CD4-positive, alpha-beta T cell (primary cell): ENCODE measurements around the gene WDFY4. TPM values are rescaled to one million over a fixed set of nuclear protein-coding genes. Genes with fewer than 3 reads are reported as not detected.
A peak's percentile ranks its signal among the peaks of the same experiment; 100 is the strongest.

Experiments used
- ATAC-seq: fragments of 200-7000 bp; cut with Tn5 transposase; one replicate; pipeline ENCODE4 v1.10.0; 2022; ENCODE audit warnings: mild to moderate bottlenecking; ENCODE audit not compliant: poor library complexity
- CTCF ChIA-PET: fragments of 350-600 bp; sonication (Branson Sonifier 250); formaldehyde crosslinking; loops from one replicate; lab custom pipeline; 2021; ENCODE audit warnings: antibody characterized with exemption, inconsistent platforms; lab: Charles Lee
- POLR2A ChIA-PET: fragments of 350-600 bp; sonication (Branson Sonifier 250); formaldehyde crosslinking; loops from one replicate; lab custom pipeline; 2021; ENCODE audit warnings: antibody characterized with exemption, inconsistent platforms; lab: Charles Lee
- DNase-seq, 14 experiments: peaks; one replicate each; pipeline ENCODE4 v3.0.0-alpha.2; 2013 to 2020; ENCODE audit warnings: mixed read lengths in 2 of 14
- H3K27ac ChIP-seq, 2 donors: one replicate each; pipeline versions ENCODE4 v1.5.1 to v1.7.0; 2013; ENCODE audit warnings: low read length in 2 of 2, low read depth in 1 of 2, mild to moderate bottlenecking in 1 of 2
- H3K27me3 ChIP-seq, 2 experiments: 1 replicate in 1 of 2; 2 replicates in 1 of 2; pipeline versions ENCODE4 v1.6.1 to v1.7.0; 2013; ENCODE audit warnings: low read length in 2 of 2, control low read depth in 1 of 2, mild to moderate bottlenecking in 1 of 2, moderate library complexity in 1 of 2; ENCODE audit not compliant: insufficient read depth in 2 of 2, control insufficient read depth in 1 of 2
- H3K36me3 ChIP-seq: one replicate; pipeline ENCODE4 v1.6.1; 2013; ENCODE audit warnings: low read length, control low read depth; ENCODE audit not compliant: insufficient read depth
- H3K4me1 ChIP-seq: one replicate; pipeline ENCODE4 v1.6.1; 2013; ENCODE audit warnings: low read length, control low read depth; ENCODE audit not compliant: insufficient read depth
- H3K4me3 ChIP-seq: one replicate; pipeline ENCODE4 v1.5.1; 2013; ENCODE audit warnings: mild to moderate bottlenecking, low read length, moderate library complexity
- H3K9me3 ChIP-seq, 2 experiments: 1 replicate in 1 of 2; 2 replicates in 1 of 2; pipeline versions ENCODE4 v1.6.1 to v1.7.0; 2013; ENCODE audit warnings: low read length in 2 of 2, mild to moderate bottlenecking in 2 of 2, control low read depth in 1 of 2, moderate library complexity in 1 of 2; ENCODE audit not compliant: control insufficient read depth in 1 of 2, insufficient read depth in 1 of 2
- H3K27ac Mint-ChIP-seq: one replicate; pipeline ENCODE4 v1.8.0; 2020; ENCODE audit warnings: mixed read lengths
- H3K27me3 Mint-ChIP-seq: one replicate; pipeline ENCODE4 v1.8.0; 2021; ENCODE audit warnings: mixed read lengths
- H3K36me3 Mint-ChIP-seq: one replicate; pipeline ENCODE4 v1.8.0; 2021; ENCODE audit warnings: low read depth, mixed read lengths
- H3K4me1 Mint-ChIP-seq: one replicate; pipeline ENCODE4 v1.8.0; 2021; ENCODE audit warnings: low read depth, mixed read lengths
- H3K4me3 Mint-ChIP-seq: one replicate; pipeline ENCODE4 v1.8.0; 2020; ENCODE audit warnings: mild to moderate bottlenecking, mixed read lengths
- H3K9me3 Mint-ChIP-seq: one replicate; pipeline ENCODE4 v1.8.0; 2020; ENCODE audit warnings: mixed read lengths
- CTCF ChIP-seq: fragments of 200-600 bp; IDR thresholded peaks from one replicate; pipeline ENCODE4 v1.8.0; 2022; ENCODE audit warnings: antibody characterized with exemption, mild to moderate bottlenecking
- intact Hi-C, 2 experiments: fragments of 100-400 bp; cut with DNase I in 1 of 2; cut with micrococcal nuclease in 1 of 2; formaldehyde crosslinking; loops; one replicate each; pipeline versions ENCODE4 v1.15.1 to v1.9.0; 2023 to 2025; cut with DNase I, micrococcal nuclease
- total RNA-seq, 174 experiments: library from RNA in 2 of 174; stranded (reverse) in 2 of 174; gene quantifications; one replicate each; pipeline ENCODE4 v1.2.3 and lab custom pipeline; 2021 to 2026

Gene WDFY4
- total RNA-seq, 2 experiments from 2014 or later: 1.3 to 2.5 TPM

GRCh38 chr10:48800007-48800675, 115.5 kb downstream of the WDFY4 start:
- H3K27me3 Mint-ChIP-seq: no peaks in the 10 kb centered on the region
- H3K36me3 Mint-ChIP-seq: peaks cover 5% of the 10 kb centered on the region
- Histone ChIP-seq H3K36me3 (no peaks in the 10 kb centered on the region), H3K9me3 (peaks cover 0 to 9% of the 10 kb centered on the region in 2 experiments), H3K4me1 (peaks cover 25% of the 10 kb centered on the region), H3K4me3 (no peak overlapping the region), H3K27me3 (no peaks in the 10 kb centered on the region), H3K27ac (peak overlapping the region; percentile 15 to 29)
- H3K4me1 Mint-ChIP-seq: peaks cover 53% of the 10 kb centered on the region
- peak overlapping the region; percentile 86 for H3K27ac Mint-ChIP-seq
- no peak for TF ChIP-seq CTCF
- intact Hi-C loops: no loop called here
- peak overlapping the region; percentile 30 for H3K4me3 Mint-ChIP-seq
- ChIA-PET CTCF (no interaction called here), POLR2A (interaction anchor here (1.0 kb wide), 1 partner anchor 33 kb away, joined by 3 read pairs; no protein-coding TSS in a partner anchor)
- ATAC-seq (peak; percentile 21), DNase-seq (peak in 3 of 14 experiments; percentile 23 to 39 (median 32))
- H3K9me3 Mint-ChIP-seq: peaks cover 6% of the 10 kb centered on the region

GRCh38 chr10:48801001-48801421, 116.3 kb downstream of the WDFY4 start:
- Histone ChIP-seq H3K4me3 (no peak overlapping the region), H3K27ac (peak overlapping the region; percentile 15 to 29), H3K4me1 (peaks cover 30% of the 10 kb centered on the region), H3K9me3 (peaks cover 0 to 9% of the 10 kb centered on the region in 2 experiments), H3K36me3 (no peaks in the 10 kb centered on the region), H3K27me3 (no peaks in the 10 kb centered on the region)
- CTCF ChIA-PET: no interaction called here
- peaks cover 6% of the 10 kb centered on the region for H3K9me3 Mint-ChIP-seq
- peak overlapping the region; percentile 86 for H3K27ac Mint-ChIP-seq
- ATAC-seq (no peak), DNase-seq (no peak)
- peaks cover 5% of the 10 kb centered on the region for H3K36me3 Mint-ChIP-seq
- peaks cover 61% of the 10 kb centered on the region for H3K4me1 Mint-ChIP-seq
- no peak overlapping the region for H3K4me3 Mint-ChIP-seq
- intact Hi-C loops: no loop called here
- POLR2A ChIA-PET: interaction anchor here (1.0 kb wide), 1 partner anchor 34 kb away, joined by 3 read pairs; no protein-coding TSS in a partner anchor
- no peak for TF ChIP-seq CTCF
- no peaks in the 10 kb centered on the region for H3K27me3 Mint-ChIP-seq

- no peak overlapping the region for H3K4me3 Mint-ChIP-seq
- intact Hi-C loops: no loop called here
- Histone ChIP-seq H3K36me3 (no peaks in the 10 kb centered on the region), H3K27me3 (no peaks in the 10 kb centered on the region), H3K4me3 (no peak overlapping the region), H3K27ac (no peak overlapping the region), H3K9me3 (peaks cover 0 to 9% of the 10 kb centered on the region in 2 experiments), H3K4me1 (peaks cover 34% of the 10 kb centered on the region)
- peaks cover 68% of the 10 kb centered on the region for H3K4me1 Mint-ChIP-seq
- POLR2A ChIA-PET: no interaction called here
- CTCF ChIA-PET: no interaction called here
- H3K27me3 Mint-ChIP-seq: no peaks in the 10 kb centered on the region
- ATAC-seq: no peak
- H3K9me3 Mint-ChIP-seq: peaks cover 6% of the 10 kb centered on the region
- peaks cover 5% of the 10 kb centered on the region for H3K36me3 Mint-ChIP-seq
- peak overlapping the region; percentile 53 for H3K27ac Mint-ChIP-seq
- no peak for DNase-seq
- no peak for TF ChIP-seq CTCF
These were observed 118.0 kb downstream of the WDFY4 start for GRCh38 chr10:48802611-48803071.
